Spleen (tissue), 11 donors: ENCODE measurements around the gene DST. TPM values are rescaled to one million over a fixed set of nuclear protein-coding genes. Genes with fewer than 3 reads are reported as not detected.

Experiments used
- DNase-seq: peaks from one replicate; pipeline ENCODE4 v3.0.0-alpha.2; 2020
- H3K27ac ChIP-seq, 8 donors: fragments of 200-600 bp; sonication (generic) in 7 of 8; 1 replicate in 4 of 8; 2 replicates in 4 of 8; pipeline versions ENCODE4 v1.5.0 to v1.8.0; 2016 to 2021; ENCODE audit warnings: inconsistent platforms in 4 of 8, mild to moderate bottlenecking in 4 of 8, moderate library complexity in 1 of 8
- H3K27me3 ChIP-seq, 7 donors: fragments of 200-600 bp; sonication (generic) in 6 of 7; replicated peaks in 1 of 7; 1 replicate in 4 of 7; 2 replicates in 3 of 7; pipeline versions ENCODE4 v1.5.0 to v1.8.0; 2016 to 2021; ENCODE audit warnings: inconsistent platforms in 3 of 7, mild to moderate bottlenecking in 1 of 7
- H3K36me3 ChIP-seq, 6 donors: fragments of 200-600 bp; sonication (generic) in 5 of 6; 1 replicate in 4 of 6; 2 replicates in 2 of 6; pipeline versions ENCODE4 v1.5.0 to v1.8.0; 2016 to 2021; ENCODE audit warnings: inconsistent platforms in 2 of 6
- H3K4me1 ChIP-seq, 6 donors: fragments of 200-600 bp; sonication (generic) in 5 of 6; 1 replicate in 3 of 6; 2 replicates in 3 of 6; pipeline versions ENCODE4 v1.5.0 to v1.8.0; 2016 to 2021; ENCODE audit warnings: inconsistent platforms in 3 of 6
- H3K4me3 ChIP-seq, 8 donors: fragments of 200-600 bp; sonication (generic) in 7 of 8; 1 replicate in 4 of 8; 2 replicates in 4 of 8; pipeline versions ENCODE4 v1.5.0 to v1.8.0; 2016 to 2021; ENCODE audit warnings: inconsistent platforms in 4 of 8, mild to moderate bottlenecking in 4 of 8, moderate library complexity in 2 of 8
- H3K9me3 ChIP-seq, 8 donors: fragments of 200-600 bp; sonication (generic) in 7 of 8; 1 replicate in 4 of 8; 2 replicates in 4 of 8; pipeline versions ENCODE4 v1.5.0 to v1.8.0; 2016 to 2021; ENCODE audit warnings: inconsistent platforms in 4 of 8
- POLR2A ChIP-seq, 3 donors: fragments of 450-650 bp; IDR thresholded peaks; one replicate each; pipeline ENCODE4 v1.5.1; 2017; ENCODE audit warnings: antibody characterized with exemption in 3 of 3, mild to moderate bottlenecking in 1 of 3
- POLR2AphosphoS5 ChIP-seq, 3 donors: sonication (generic); formaldehyde crosslinking; IDR thresholded peaks; one replicate each; pipeline ENCODE4 v1.5.1; 2017; ENCODE audit warnings: antibody characterized with exemption in 3 of 3
- WGBS, 5 donors: extraction: QIAGEN DNeasy Blood & Tissue Kit in 3 of 5; methylation state at CpG; one replicate each; pipeline versions ENCODE4 v1.1.5 to v1.1.7; 2013 to 2018; 5-methylcytosine and 5-hydroxymethylcytosine counted together
- intact Hi-C: fragments of 100-400 bp; cut with DNase I; formaldehyde crosslinking; loops from one replicate; pipeline ENCODE4 v1.15.0; 2023; ENCODE audit warnings: low total_unique reads
- polyA plus RNA-seq, 3 donors: library from polyadenylated mRNA; stranded (reverse); fragments of 200-250 nt; gene quantifications; one replicate each; pipeline ENCODE4 v1.2.1, GENCODE V29; 2013
- total RNA-seq, 7 donors: library from RNA; depleted of rRNA in 3 of 7; stranded (reverse); fragments of >200 nt in 3 of 7; fragmentation: NEBNext Ultra II Directional in 4 of 7; extraction: Animal tissue kit (Norgen Biotek cat#: 25700) in 4 of 7; gene quantifications; one replicate each; pipeline versions ENCODE4 v1.1.0 to v1.2.1, GENCODE V29; 2016 to 2021
- TF ChIP-seq, protein P1 (sequence below), 11 experiments: fragments of 200-600 bp in 7 of 11; fragments of 450-650 bp in 4 of 11; sonication (generic) in 4 of 11; IDR thresholded peaks in 8 of 11; conservative IDR thresholded peaks in 3 of 11; 1 replicate in 7 of 11; 2 replicates in 4 of 11; pipeline versions ENCODE4 v1.4.0 to v1.8.0; 2016 to 2021; ENCODE audit warnings: antibody characterized with exemption in 11 of 11, inconsistent platforms in 4 of 11, mild to moderate bottlenecking in 1 of 11
- donor health status: healthy with polysubstance abuse.
- donor health status: DM: no; HTN: no; CAD: no; lungs with moderate emphysema.
- donor health status: DM: no; HTN: no; CAD: no.
- donor health status: Bipolar disorder and iron deficiency.
- donor health status: healthy.
- donor health status: DM: no; HTN: no; CAD: no.
- donor health status: DM: yes; HTN: yes; CAD: no.

DST gene
- total and polyA plus RNA-seq, 10 donors: 16.5 to 236 (median 156) TPM

- Histone ChIP-seq H3K4me3 (no peak overlapping the region), H3K27me3 (no peaks in the 10 kb centered on the region), H3K27ac (peak overlapping the region in 7 of 8 donors; percentile 29 to 61 (median 48)), H3K36me3 (peaks cover 0 to 10% (median 0%) of the 10 kb centered on the region in 6 donors), H3K4me1 (peaks cover 0 to 18% (median 5%) of the 10 kb centered on the region in 6 donors), H3K9me3 (no peaks in the 10 kb centered on the region)
- intact Hi-C loops: no loop called here
- no peak for DNase-seq
- 38 to 63% (median 54%) methylated on average over 1 of the region's 1 CpG for WGBS, 5 donors
- TF ChIP-seq, protein P1, sequence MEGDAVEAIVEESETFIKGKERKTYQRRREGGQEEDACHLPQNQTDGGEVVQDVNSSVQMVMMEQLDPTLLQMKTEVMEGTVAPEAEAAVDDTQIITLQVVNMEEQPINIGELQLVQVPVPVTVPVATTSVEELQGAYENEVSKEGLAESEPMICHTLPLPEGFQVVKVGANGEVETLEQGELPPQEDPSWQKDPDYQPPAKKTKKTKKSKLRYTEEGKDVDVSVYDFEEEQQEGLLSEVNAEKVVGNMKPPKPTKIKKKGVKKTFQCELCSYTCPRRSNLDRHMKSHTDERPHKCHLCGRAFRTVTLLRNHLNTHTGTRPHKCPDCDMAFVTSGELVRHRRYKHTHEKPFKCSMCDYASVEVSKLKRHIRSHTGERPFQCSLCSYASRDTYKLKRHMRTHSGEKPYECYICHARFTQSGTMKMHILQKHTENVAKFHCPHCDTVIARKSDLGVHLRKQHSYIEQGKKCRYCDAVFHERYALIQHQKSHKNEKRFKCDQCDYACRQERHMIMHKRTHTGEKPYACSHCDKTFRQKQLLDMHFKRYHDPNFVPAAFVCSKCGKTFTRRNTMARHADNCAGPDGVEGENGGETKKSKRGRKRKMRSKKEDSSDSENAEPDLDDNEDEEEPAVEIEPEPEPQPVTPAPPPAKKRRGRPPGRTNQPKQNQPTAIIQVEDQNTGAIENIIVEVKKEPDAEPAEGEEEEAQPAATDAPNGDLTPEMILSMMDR (IDR thresholded peaks at IDR 0.05 in 8 of 11, conservative IDR thresholded peaks at IDR 0.05 in 3 of 11): no peak
- no peak for TF ChIP-seq POLR2AphosphoS5 (IDR thresholded peaks at IDR 0.05)
- TF ChIP-seq POLR2A (IDR thresholded peaks at IDR 0.05): no peak
Measured at GRCh38 chr6:56652231-56652630, 9.5 kb upstream of the DST start.

DNA sequence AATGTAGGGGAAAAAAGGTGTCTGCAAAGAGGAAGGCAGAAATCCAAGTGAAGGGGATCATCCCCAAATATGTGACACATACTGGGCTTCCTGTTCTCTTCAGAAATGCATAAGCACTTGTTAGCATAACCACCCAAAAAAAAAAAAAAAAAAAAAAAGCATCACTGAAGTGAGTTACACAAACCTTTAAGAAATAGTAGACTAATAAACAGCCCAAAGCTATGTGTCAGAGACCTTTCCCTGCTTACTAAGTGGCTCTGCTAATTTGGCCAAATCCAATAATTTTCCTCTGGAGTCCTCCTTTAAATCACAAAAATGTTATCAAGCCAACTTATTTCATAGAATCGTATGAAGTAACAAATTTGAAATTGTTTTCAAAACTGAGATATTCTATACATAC is 7.5 kb upstream of the DST start:
- Histone ChIP-seq H3K27ac (no peak overlapping the region), H3K4me3 (no peak overlapping the region), H3K27me3 (no peaks in the 10 kb centered on the region), H3K36me3 (peaks cover 0 to 10% (median 2%) of the 10 kb centered on the region in 6 donors), H3K4me1 (peaks cover 0 to 7% (median 0%) of the 10 kb centered on the region in 6 donors), H3K9me3 (no peaks in the 10 kb centered on the region)
- TF ChIP-seq POLR2AphosphoS5 (IDR thresholded peaks at IDR 0.05) (no peak), POLR2A (IDR thresholded peaks at IDR 0.05) (no peak)
- TF ChIP-seq, protein P1 (IDR thresholded peaks at IDR 0.05 in 8 of 11, conservative IDR thresholded peaks at IDR 0.05 in 3 of 11): no peak
- DNase-seq: no peak
- WGBS, 5 donors: 89 to 95% (median 93%) methylated on average over 1 of the region's 1 CpG
- intact Hi-C loops: no loop called here

GRCh38 chr6:56649782-56650181 is 7.1 kb upstream of the DST start:
- WGBS, 5 donors: 90 to 98% (median 93%) methylated on average over 3 of the region's 3 CpGs
- Histone ChIP-seq H3K9me3 (no peaks in the 10 kb centered on the region), H3K36me3 (peaks cover 0 to 10% (median 3%) of the 10 kb centered on the region in 6 donors), H3K27me3 (no peaks in the 10 kb centered on the region), H3K4me3 (no peak overlapping the region), H3K4me1 (peaks cover 0 to 7% (median 0%) of the 10 kb centered on the region in 6 donors), H3K27ac (no peak overlapping the region)
- intact Hi-C loops: loop anchor here (10.0 kb wide), 1 partner anchor 205 kb away; no protein-coding TSS in a partner anchor
- TF ChIP-seq, protein P1 (IDR thresholded peaks at IDR 0.05 in 8 of 11, conservative IDR thresholded peaks at IDR 0.05 in 3 of 11): no peak
- TF ChIP-seq POLR2AphosphoS5 (IDR thresholded peaks at IDR 0.05) (no peak), POLR2A (IDR thresholded peaks at IDR 0.05) (no peak)
- no peak for DNase-seq

- no peak overlapping the region for H3K27ac ChIP-seq
- H3K9me3 ChIP-seq: no peaks in the 10 kb centered on the region
- TF ChIP-seq POLR2A (IDR thresholded peaks at IDR 0.05) (no peak), POLR2AphosphoS5 (IDR thresholded peaks at IDR 0.05) (no peak)
- TF ChIP-seq, protein P1 (IDR thresholded peaks at IDR 0.05 in 8 of 11, conservative IDR thresholded peaks at IDR 0.05 in 3 of 11): no peak
- intact Hi-C loops: loop anchor here (10.0 kb wide), 1 partner anchor 206 kb away; no protein-coding TSS in a partner anchor
- no peak overlapping the region for H3K4me3 ChIP-seq
- H3K36me3 ChIP-seq: peaks cover 0 to 13% (median 3%) of the 10 kb centered on the region in 6 donors
- H3K27me3 ChIP-seq: no peaks in the 10 kb centered on the region
- no peak for DNase-seq
- WGBS, 5 donors: 25 to 64% (median 43%) methylated on average over 1 of the region's 1 CpG
- H3K4me1 ChIP-seq: peaks cover 0 to 7% (median 0%) of the 10 kb centered on the region in 6 donors
Measured at GRCh38 chr6:56649053-56649769, 6.5 kb upstream of the DST start.
